DND-41 (cell line): Measurements from ENCODE around the gene BMPER.

ENCODE experiments used
- ATAC-seq: fragments of 200-7000 bp; cut with Tn5 transposase; 3 replicates; pipeline ENCODE4 v1.9.1; 2021; ENCODE audit warnings: low read depth; ENCODE audit not compliant: insufficient read depth
- DNase-seq: peaks from one replicate; pipeline ENCODE4 v3.0.0-alpha.2; 2020
- H2AFZ ChIP-seq: 2 replicates; pipeline ENCODE4 v1.6.0; 2012; ENCODE audit warnings: low read depth, low read length
- H3K27ac ChIP-seq: 2 replicates; pipeline ENCODE4 v1.5.1; 2012; ENCODE audit warnings: low read length, inconsistent platforms
- H3K27me3 ChIP-seq: fragments of 200-600 bp; sonication (generic); 2 replicates; pipeline ENCODE4 v1.6.0; 2012; ENCODE audit warnings: low read length, mild to moderate bottlenecking, inconsistent platforms; ENCODE audit not compliant: insufficient read depth, poor library complexity
- H3K36me3 ChIP-seq: 2 replicates; pipeline ENCODE4 v1.5.1; 2012; ENCODE audit warnings: low read length, inconsistent platforms; ENCODE audit not compliant: insufficient read depth
- H3K4me1 ChIP-seq: 2 replicates; pipeline ENCODE4 v1.5.1; 2012; ENCODE audit warnings: mild to moderate bottlenecking, low read length; ENCODE audit not compliant: insufficient read depth
- H3K4me2 ChIP-seq: 2 replicates; pipeline ENCODE4 v1.6.0; 2012; ENCODE audit warnings: mild to moderate bottlenecking, moderate library complexity, low read length, inconsistent platforms; ENCODE audit not compliant: insufficient read depth
- H3K4me3 ChIP-seq, 2 experiments: fragments of 200-600 bp in 1 of 2; shearing (Covaris generic) in 1 of 2; 2 replicates each; pipeline ENCODE4 v1.5.1; 2012 to 2016; ENCODE audit warnings: inconsistent platforms in 2 of 2, low read length in 2 of 2, mild to moderate bottlenecking in 2 of 2, low read depth in 1 of 2, moderate library complexity in 1 of 2
- H3K79me2 ChIP-seq: 2 replicates; pipeline ENCODE4 v1.6.0; 2012; ENCODE audit warnings: low read length, inconsistent platforms; ENCODE audit not compliant: insufficient read depth
- H3K9ac ChIP-seq: 2 replicates; pipeline ENCODE4 v1.6.0; 2012; ENCODE audit warnings: low read depth, mild to moderate bottlenecking, inconsistent platforms, low read length, moderate library complexity
- H3K9me3 ChIP-seq: 2 replicates; pipeline ENCODE4 v1.5.1; 2012; ENCODE audit warnings: low read length, moderate library complexity, mild to moderate bottlenecking, inconsistent platforms; ENCODE audit not compliant: insufficient read depth, severe bottlenecking
- H4K20me1 ChIP-seq: 2 replicates; pipeline ENCODE4 v1.6.0; 2012; ENCODE audit warnings: low read length; ENCODE audit not compliant: insufficient read depth
- EZH2 ChIP-seq: IDR thresholded peaks from 3 replicates; pipeline ENCODE4 v1.6.1; 2012; ENCODE audit warnings: borderline replicate concordance, low read depth, mild to moderate bottlenecking, moderate library complexity, low read length, inconsistent platforms; ENCODE audit not compliant: severe bottlenecking
- TF ChIP-seq, protein P1 (sequence below): IDR thresholded peaks from 2 replicates; pipeline ENCODE4 v1.5.1; 2012; ENCODE audit warnings: borderline replicate concordance, low read length, moderate library complexity, mild to moderate bottlenecking; ENCODE audit not compliant: poor library complexity, severe bottlenecking; ENCODE audit errors: extremely low read depth

Gene BMPER

DNA sequence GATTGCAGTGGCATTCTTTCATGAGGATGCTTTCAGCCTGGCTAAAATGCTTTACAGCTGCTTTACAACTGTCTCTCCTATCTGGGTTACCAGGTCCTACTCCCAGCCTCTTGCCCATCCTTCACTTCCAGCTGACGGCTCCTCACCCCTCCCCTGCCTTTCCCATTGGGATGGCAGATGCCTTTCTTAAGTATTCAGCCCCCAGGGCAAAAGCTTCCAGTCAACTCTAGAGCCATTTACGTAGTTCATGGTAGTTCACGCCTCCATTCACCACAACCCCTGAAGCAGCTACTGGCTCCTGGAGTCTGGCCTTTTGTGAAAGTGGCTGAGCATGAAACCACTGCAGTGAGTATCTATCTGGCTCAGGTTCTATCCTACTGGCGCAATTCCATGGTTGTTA lies 17.2 kb upstream of the BMPER start:
- H3K36me3 ChIP-seq, result no peaks in the 10 kb centered on the region
- peaks cover 4% of the 10 kb centered on the region for H3K27me3 ChIP-seq
- DNase-seq, result no peak

DNA sequence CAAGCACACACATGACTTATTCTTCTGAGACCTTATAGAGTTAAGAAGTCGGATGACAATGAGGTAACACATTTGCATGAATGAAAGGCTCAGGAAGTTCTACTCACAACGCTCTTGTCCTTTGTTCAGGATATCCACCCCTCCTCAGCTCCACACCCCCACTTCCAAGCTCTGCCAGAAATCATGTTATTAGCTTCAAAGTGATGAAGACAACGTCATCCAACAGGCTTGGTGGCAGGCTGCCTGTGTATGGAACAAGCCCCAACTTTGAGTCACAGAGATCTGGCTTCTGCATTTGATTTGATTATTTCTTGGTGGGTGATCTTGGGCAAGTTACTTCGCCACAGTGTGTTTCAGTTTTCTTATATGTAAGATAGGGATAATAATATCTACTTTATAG lies 12.4 kb upstream of the BMPER start:
- no peaks in the 10 kb centered on the region for H3K36me3 ChIP-seq
- no peak for TF ChIP-seq EZH2
- TF ChIP-seq, protein P1, sequence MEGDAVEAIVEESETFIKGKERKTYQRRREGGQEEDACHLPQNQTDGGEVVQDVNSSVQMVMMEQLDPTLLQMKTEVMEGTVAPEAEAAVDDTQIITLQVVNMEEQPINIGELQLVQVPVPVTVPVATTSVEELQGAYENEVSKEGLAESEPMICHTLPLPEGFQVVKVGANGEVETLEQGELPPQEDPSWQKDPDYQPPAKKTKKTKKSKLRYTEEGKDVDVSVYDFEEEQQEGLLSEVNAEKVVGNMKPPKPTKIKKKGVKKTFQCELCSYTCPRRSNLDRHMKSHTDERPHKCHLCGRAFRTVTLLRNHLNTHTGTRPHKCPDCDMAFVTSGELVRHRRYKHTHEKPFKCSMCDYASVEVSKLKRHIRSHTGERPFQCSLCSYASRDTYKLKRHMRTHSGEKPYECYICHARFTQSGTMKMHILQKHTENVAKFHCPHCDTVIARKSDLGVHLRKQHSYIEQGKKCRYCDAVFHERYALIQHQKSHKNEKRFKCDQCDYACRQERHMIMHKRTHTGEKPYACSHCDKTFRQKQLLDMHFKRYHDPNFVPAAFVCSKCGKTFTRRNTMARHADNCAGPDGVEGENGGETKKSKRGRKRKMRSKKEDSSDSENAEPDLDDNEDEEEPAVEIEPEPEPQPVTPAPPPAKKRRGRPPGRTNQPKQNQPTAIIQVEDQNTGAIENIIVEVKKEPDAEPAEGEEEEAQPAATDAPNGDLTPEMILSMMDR, result no peak
- no peak overlapping the region for H3K27ac ChIP-seq
- H4K20me1 ChIP-seq, result no peaks in the 10 kb centered on the region
- no peaks in the 10 kb centered on the region for H3K9me3 ChIP-seq
- peaks cover 4% of the 10 kb centered on the region for H3K27me3 ChIP-seq
- H3K9ac ChIP-seq, result no peak overlapping the region
- ATAC-seq (no peak), DNase-seq (no peak)
- peaks cover 6% of the 10 kb centered on the region; the same call in 1 of the 2 replicates for H3K4me1 ChIP-seq
- no peaks in the 10 kb centered on the region for H3K79me2 ChIP-seq
- no peak overlapping the region for H3K4me3 ChIP-seq
- H3K4me2 ChIP-seq, result no peak overlapping the region
- H2AFZ ChIP-seq, result no peak overlapping the region

More for the DNA sequence above, 17.2 kb upstream of the BMPER start:
- H3K27ac ChIP-seq, result no peak overlapping the region
- ATAC-seq, result no peak
- H4K20me1 ChIP-seq, result no peaks in the 10 kb centered on the region
- TF ChIP-seq, protein P1, result no peak
- TF ChIP-seq EZH2, result no peak
- no peak overlapping the region for H3K4me2 ChIP-seq
- no peak overlapping the region for H2AFZ ChIP-seq
- no peak overlapping the region for H3K9ac ChIP-seq
- H3K4me1 ChIP-seq, result no peaks in the 10 kb centered on the region
- H3K9me3 ChIP-seq, result no peaks in the 10 kb centered on the region
- no peaks in the 10 kb centered on the region for H3K79me2 ChIP-seq
- no peak overlapping the region for H3K4me3 ChIP-seq

DNA sequence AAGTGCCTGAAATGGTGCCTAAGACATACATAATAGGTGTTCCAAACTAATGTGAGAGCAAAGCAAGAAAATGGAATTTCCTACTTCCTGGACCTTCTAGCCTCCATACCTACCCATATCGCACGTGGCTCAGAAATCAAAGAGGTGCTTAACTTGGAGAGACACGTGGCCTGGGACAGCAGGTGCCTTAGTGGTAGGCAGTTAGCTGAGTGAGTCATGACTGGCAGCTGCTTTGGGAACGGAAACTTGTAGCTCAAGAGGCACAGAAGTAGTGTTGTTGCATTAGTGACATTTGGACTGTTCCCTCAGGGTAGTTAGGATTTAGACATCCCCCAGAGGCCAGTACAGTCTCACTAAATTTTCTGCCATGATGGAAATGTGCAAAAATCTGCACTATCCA lies 12.0 kb upstream of the BMPER start:
- Histone ChIP-seq H3K4me1 (peaks cover 6% of the 10 kb centered on the region; the same call in 1 of the 2 replicates), H3K27ac (no peak overlapping the region), H3K27me3 (peaks cover 4% of the 10 kb centered on the region), H2AFZ (no peak overlapping the region), H3K4me2 (no peak overlapping the region), H3K79me2 (no peaks in the 10 kb centered on the region), H3K4me3 (no peak overlapping the region), H3K9ac (no peak overlapping the region), H4K20me1 (no peaks in the 10 kb centered on the region), H3K36me3 (no peaks in the 10 kb centered on the region), H3K9me3 (no peaks in the 10 kb centered on the region)
- TF ChIP-seq, protein P1, result no peak
- no peak for TF ChIP-seq EZH2
- ATAC-seq (peak; percentile 52), DNase-seq (peak; percentile 14)
